Prostate gland (tissue), 2 donors: ENCODE measurements around the gene PLXNB1.

Experiments used
- CTCF ChIP-seq, 4 experiments: fragments of 200-600 bp in 2 of 4; fragments of 450-650 bp in 2 of 4; sonication (generic) in 2 of 4; IDR thresholded peaks; 1 replicate in 3 of 4; 2 replicates in 1 of 4; pipeline ENCODE4 v1.5.1; 2016 to 2019; ENCODE audit warnings: antibody characterized with exemption in 4 of 4, mild to moderate bottlenecking in 2 of 4, moderate library complexity in 2 of 4
- POLR2A ChIP-seq: fragments of 450-650 bp; IDR thresholded peaks from one replicate; pipeline ENCODE4 v1.6.1; 2016; ENCODE audit warnings: antibody characterized with exemption, mild to moderate bottlenecking
- POLR2AphosphoS5 ChIP-seq: sonication (generic); formaldehyde crosslinking; IDR thresholded peaks from one replicate; pipeline ENCODE4 v1.6.1; 2017; ENCODE audit warnings: antibody characterized with exemption

DNA sequence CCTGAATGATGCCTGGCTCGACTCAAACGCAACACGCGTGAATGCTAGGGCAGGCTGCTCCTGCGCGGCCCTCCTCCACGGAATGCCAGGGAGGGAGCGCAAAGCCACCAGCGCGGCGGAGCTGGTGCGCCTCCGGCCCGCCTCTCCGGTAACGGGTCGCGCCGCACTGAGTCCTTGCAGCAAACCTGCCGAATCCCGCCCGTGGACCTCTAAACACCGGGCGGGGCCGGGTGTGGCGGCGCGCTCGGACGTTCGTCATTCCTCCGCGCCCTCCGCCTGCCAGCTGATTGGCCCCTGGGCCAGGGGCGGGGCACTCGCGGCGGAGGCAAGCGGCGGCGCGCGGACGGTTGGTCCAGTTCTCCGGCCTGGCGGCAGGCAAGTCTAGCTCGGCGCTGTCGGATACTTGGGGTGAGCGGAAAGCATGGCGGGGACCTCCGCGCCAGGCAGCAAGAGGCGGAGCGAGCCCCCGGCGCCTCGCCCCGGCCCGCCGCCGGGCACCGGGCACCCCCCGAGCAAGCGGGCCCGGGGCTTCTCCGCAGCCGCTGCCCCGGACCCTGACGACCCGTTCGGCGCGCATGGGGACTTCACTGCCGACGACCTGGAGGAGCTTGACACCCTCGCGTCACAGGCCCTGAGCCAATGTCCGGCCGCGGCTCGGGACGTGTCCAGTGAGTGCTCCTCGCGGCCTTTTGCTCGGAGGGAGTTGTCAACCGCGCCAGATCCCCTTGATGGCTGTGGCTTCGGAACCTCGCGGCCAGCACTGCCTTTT, 16.7 kb upstream of the PLXNB1 start, which contains the start of gene ATRIP:
- TF ChIP-seq CTCF (IDR thresholded peaks at IDR 0.05), result peak in 2 of 4 experiments; percentile 31 to 46
- peak; percentile 89 for TF ChIP-seq POLR2A
- peak; percentile 98 for TF ChIP-seq POLR2AphosphoS5
